LNCAP (cell line): ENCODE results near the gene POU2F2.

Experiments used
- CTCF ChIP-seq: fragments of 450-650 bp; IDR thresholded peaks from 2 replicates; pipeline ENCODE4 v1.5.1; 2017; ENCODE audit warnings: mild to moderate bottlenecking

Gene POU2F2

DNA sequence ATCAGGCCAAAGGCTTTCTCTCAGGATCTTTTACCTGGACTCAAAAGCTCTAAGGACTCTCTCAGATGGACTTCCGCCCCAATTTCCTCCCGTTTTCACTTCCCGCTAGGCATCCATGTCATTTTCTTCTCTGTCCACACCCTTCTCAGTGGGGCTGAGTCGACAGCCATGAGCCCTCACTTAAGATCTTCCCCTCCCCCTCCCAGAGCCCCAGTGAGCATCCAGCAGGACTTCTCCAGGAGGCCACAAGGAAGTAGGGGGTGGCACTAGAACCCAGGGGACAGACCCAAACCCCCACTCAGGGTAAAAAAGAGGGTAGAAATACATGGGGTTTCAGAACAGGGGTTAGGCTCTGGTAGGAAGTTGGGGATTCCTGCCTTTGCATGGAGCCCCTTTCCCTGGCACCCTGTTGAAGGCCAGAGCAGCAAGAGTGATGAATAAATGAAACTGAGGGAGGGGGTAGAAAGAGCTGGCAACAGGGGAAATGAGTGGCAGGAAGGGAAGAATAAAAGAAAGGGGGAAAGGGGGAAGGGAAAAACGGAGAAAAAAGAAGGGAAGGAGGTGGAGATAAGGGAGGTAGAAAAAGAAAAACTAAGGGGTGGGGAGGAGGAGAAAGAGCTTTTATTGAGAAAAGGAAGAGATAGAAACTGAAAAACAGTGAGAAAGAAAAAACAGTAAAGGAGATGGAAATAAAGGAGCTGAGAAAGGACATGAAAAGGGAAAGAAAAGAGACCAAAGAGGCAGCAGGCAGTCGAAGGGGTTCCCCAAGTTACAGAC lies 42.9 kb upstream of the POU2F2 start:
- TF ChIP-seq CTCF, result no peak

- no peak for TF ChIP-seq CTCF
Observed at GRCh38 chr19:42174188-42174587, 41.9 kb upstream of the POU2F2 start.

DNA sequence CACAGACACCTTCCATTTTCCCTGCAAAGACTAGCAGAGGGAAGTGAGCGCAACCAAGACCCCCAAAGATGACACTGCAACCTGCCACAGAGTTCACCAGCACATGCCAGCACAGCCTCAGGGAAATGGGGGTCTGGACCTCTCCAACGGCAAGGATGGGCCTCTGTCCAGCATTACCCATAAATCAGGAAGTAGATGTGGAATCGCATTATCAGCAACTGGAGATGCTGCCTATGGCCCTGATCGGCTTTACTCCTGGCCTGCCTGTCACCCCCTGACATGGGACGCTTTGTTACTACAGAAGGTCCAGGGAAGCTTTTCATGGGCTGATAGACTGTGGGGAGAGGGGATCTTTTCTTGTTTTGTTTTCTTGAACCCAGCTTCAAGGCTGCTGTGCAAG lies 41.4 kb upstream of the POU2F2 start:
- no peak for TF ChIP-seq CTCF

GRCh38 chr19:42172261-42172660 lies 40.0 kb upstream of the POU2F2 start:
- TF ChIP-seq CTCF, result no peak

GRCh38 chr19:42170715-42171114 lies 38.5 kb upstream of the POU2F2 start:
- TF ChIP-seq CTCF, result no peak

DNA sequence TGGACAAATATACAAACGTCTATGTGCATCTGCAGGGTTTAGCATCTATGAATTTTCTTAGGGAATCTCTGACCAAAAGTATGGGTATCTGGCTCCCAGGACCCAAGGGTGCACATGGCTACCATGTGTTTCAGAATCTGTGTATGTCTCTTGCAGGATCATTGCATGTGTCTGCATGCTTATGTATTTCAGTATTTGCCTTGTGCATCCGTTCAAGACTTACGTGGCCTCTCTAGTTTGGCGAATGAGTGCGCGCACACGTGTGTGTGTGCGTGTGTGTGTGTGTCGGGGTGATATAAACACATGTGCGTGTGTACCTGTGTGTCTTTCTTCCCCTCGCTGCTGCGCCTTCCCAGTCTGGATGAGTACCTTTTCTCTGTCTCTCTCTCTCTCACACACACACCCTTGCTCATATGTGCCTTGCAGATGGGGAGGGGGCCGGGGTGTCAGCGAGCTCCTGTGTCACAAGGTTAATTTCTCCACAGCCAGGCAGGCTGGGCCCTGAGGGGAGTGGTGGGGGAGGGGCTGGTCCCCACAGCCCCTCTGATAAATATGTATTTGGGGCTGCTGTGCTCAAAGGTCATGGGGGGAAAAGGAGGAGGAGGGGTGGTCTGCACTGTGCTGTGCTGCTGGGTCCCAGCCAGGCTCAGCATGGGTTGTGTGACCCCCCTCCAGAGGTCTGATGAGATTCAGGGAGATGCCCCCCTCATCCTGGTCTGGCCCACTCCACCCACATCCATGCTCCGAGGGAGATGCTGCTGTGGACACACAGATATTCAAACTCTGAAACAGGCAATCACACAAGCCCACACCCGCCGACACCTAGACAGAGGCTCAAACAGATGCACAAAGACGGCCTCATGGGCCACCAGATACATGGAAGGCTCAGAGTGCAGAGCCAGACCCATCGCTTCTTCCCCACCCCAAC lies 37.5 kb upstream of the POU2F2 start:
- no peak for TF ChIP-seq CTCF

GRCh38 chr19:42168206-42168605 lies 36.0 kb upstream of the POU2F2 start:
- no peak for TF ChIP-seq CTCF
